CD4-positive, alpha-beta T cell treated with Interleukin-2 at 100 ng/mL for 4 hours (primary cell): ENCODE measurements around the gene CTAGE9.
"Not testable (repeated sequence)": the region's sequence is repeated elsewhere in the genome, so short reads cannot be mapped to it uniquely, and the experiment has no call there.

ENCODE experiments used
- DNase-seq: peaks from one replicate; pipeline ENCODE4 v3.0.0-alpha.2; 2020; ENCODE audit warnings: low spot score

CTAGE9 gene, protein sequence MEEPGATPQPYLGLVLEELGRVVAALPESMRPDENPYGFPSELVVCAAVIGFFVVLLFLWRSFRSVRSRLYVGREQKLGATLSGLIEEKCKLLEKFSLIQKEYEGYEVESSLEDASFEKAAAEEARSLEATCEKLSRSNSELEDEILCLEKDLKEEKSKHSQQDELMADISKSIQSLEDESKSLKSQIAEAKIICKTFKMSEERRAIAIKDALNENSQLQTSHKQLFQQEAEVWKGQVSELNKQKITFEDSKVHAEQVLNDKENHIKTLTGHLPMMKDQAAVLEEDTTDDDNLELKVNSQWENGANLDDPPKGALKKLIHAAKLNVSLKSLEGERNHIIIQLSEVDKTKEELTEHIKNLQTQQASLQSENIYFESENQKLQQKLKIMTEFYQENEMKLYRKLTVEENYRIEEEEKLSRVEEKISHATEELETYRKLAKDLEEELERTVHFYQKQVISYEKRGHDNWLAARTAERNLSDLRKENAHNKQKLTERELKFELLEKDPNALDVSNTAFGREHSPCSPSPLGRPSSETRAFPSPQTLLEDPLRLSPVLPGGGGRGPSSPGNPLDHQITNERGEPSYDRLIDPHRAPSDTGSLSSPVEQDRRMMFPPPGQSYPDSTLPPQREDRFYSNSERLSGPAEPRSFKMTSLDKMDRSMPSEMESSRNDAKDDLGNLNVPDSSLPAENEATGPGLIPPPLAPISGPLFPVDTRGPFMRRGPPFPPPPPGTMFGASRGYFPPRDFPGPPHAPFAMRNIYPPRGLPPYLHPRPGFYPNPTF

DNA sequence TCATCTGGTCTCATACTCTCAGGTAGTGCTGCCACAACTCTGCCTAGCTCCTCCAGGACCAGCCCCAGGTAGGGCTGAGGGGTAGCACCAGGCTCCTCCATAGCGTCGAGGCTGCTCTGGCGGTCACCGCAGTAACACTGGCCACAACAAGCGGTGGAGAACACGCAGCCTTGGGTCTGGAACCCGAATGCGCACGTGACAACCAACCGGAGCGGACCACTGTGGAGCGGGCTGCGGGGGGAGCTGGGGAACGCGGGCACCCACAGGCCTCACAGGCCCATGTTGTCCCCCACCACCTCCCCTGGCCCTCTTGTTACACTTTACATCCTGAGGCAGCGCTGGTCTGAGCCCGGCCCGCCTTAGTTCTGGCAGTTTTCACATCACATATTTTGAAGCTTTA, at the start of gene CTAGE9:
CTAGE9 (minus strand) TSS at position 101 of the 400 bp plus-strand sequence; CDS start at position 101, 0 bp downstream.
- DNase-seq, result not testable (repeated sequence)

DNA sequence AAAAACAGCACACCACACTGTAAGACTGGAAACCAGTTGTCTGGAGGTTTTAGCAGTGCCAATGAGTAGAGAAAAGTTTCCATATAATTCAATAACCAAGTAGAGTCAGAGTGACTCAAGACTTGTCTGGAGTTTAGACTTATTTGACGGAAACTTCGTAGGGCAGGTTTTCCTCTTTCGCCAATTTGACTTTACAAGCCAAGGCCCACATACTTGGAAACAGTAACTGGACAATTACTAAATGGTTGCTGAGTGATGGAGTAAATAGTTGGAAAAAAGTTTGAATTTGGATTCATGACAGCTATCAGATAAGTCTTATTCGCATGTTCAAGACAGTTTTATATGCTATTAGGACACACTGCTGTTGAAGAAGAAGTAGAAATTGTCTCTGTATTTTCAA, 48.1 kb upstream of the CTAGE9 start:
- DNase-seq, result no peak

DNA sequence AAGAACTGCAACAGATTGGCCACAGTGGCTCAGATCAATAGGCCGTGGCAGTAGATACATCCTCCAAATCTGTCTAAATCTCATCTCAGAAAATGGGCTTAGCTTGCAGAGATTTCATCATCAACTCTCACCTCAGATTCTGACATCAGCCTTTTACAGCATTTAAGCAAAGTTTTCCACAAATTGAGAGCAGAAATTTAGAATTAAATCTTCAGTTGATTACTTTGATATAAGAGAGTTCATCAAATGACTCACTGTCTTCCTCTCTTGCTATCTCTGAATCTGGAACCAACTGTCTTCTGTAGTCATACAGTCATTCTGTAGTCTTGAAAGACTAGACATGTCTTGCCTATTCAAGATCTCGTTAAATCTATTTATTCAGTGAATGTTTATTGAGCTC, 45.2 kb upstream of the CTAGE9 start:
- DNase-seq, result no peak

DNA sequence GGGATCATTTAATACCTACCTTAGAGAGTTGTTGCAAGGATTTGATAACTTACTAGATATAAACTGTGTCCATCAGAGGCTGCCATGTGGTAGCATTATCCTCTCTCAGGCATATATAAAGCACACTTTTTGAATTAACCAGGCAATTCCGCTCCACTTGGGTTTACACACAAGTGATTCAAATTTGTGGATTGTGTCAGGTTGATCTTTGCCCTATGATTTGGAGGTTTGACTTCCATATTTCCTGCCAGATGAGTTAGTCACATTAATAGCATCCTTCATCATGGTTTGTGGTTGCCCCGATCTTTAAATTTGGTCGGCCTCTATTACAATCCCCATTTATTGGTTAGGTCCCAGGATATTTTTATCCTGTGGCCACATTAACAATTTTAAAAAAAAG, 44.8 kb upstream of the CTAGE9 start:
- no peak for DNase-seq

DNA sequence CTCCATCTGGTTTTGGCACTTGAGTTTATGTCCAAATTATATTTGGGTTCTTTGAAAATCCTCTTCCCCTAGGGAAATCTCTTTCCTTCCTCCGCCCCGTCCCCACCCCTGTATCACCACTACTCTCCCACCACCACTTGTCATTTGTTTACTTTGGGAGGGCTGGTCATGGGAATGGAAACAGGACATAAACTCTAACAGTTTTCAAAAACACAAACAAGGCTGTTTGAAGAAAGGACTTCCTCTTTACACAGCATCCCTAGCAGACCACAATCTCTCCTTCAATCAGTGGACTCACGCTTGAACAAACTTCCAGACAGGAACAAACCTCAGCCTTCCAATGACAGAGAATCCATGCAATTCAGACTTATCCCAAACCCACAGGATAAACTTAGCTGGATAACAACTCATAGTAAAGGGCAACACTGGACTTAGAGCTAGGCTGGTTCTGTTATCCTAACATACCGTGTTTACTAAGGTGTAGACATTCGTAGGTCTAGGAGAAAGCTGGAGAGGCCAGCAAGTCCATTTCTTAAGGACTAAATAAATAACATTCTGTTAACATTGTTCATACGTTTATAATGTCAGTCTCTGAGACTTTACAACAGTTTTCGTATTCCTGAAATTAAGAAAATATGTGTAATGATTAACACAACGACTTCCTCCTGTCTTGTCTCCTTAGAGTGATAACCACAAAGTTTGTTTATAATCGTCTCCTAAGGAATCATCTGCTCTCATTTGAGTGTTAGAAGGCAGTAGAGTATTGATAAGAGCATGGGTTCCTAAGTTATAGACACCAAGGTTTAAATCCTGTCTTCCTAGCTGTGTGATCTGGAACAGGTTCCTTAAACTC, 44.1 kb upstream of the CTAGE9 start:
- no peak for DNase-seq

DNA sequence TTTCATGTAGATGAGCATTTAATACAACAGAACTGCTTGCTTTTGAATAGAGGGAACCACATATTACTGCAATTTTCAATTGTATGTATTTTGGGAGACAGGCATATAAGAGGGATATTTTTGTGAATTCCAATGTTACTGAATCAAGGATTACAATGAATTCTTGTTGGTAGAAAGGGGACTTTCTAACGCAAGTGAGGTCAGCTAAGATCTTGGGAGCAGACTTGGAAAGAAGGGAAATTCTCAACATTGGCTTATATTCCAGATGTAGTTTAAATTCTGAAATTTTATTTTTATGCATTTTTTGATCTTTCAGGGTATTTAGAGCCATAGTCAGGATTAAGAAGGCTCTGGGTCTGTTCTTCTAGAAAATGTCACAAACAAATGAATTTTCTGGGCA, 43.3 kb upstream of the CTAGE9 start:
- DNase-seq, result no peak

- DNase-seq, result not testable (repeated sequence)
These were observed 40.3 kb upstream of the CTAGE9 start for GRCh38 chr6:131751012-131751715.

DNA sequence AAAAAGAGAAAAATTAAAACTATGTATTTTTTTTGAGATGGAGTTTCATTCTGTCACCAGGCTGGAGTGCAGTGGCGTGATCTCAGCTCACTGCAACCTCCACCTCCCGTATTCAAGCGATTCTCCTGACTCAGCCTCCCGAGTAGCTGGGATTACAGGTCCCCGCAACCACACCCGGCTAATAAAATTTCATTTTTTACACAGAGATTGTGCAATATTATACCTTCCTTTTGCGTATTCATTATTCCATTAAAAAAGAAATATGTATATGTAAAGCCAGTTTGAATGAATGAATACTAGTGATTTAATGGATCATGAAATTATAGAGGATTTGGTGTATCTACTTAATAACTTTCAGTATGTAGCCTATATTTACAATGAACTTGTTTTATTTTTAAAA, 38.2 kb upstream of the CTAGE9 start:
- DNase-seq, result no peak

DNA sequence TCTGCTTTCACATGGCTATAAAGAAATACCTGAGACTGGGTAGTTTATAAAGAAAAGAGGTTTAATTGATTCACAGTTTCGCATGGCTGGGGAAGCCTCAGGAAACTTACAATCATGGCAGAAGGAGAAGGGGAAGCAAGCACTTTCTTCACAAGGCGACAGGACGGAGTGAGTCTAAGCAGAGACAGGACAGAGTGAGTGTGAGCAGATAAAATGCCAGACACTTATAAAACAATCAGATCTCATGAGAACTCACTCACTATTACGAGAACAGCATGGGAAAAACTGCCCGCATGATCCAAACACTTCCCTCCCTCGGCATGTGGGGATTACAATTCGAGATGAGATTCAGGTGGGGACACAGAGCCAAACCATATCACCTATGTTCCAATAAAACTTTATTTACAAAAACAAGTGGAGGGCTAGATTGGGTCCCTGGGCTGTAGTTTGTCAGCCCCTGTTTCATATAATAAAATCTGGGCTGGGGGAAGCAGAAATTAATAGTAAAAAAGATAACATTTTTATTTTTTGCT, 37.1 kb upstream of the CTAGE9 start:
- no peak for DNase-seq

- DNase-seq, result no peak
These were observed 34.7 kb upstream of the CTAGE9 start for GRCh38 chr6:131745476-131745875.

GRCh38 chr6:131744432-131745287, 33.8 kb upstream of the CTAGE9 start:
- no peak for DNase-seq

- no peak for DNase-seq
These were observed 31.0 kb upstream of the CTAGE9 start for GRCh38 chr6:131741688-131742393.

DNA sequence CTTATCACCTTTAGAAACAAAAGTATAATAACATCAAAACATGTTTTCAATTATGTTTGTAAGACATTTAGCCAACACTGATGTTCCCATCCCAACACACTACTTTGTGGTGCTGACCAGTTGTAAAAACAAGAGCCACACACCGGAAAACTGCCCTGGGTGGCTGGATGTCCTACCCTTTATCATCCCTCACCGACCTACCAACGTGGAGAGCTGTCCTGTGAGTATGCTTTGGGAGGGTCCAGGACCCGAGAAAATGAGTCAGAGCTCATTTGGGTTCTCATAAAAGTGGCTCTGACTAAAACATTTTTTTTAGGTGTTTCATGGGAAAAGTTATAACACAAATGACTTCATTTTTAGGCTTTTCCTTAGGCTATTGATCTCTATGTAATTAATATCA, 29.3 kb upstream of the CTAGE9 start:
- no peak for DNase-seq

DNA sequence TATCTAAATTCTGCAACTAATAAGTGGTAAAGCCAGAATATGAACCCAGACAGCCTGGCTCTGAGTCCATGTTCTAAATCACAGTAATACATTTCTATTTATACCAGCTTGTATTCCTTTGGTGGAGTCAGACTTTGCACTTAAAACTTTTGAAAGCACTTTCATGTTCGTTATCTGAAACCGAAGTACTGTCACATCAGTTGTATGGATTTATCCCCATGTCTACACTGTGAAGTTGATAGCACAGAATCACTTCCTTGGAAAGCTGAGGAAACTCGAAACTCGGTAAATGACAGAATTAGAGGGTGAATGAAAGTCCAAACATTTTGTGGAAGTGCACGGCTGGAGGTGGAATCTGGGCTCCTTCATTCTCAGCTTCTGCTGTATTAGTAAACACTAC, 28.3 kb upstream of the CTAGE9 start:
- no peak for DNase-seq

DNA sequence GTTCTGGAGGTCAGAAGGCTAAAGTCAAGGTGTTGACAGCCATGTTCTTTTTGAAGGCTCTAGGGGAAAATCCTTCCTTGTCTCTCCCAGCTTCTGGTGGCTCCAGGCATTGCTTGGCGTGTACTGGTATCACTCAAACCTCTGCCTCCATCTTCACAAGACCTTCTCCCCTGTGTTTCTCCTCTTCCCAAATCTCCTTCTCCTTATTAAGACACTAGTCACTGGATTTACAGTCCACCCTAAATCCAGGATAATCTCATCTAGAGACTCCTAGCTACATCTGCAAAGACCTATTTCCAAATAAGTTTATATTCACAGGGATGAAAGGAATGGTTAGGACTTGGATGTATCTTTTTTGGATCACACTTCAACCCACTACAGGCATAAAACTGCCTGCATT, 26.0 kb upstream of the CTAGE9 start:
- no peak for DNase-seq

DNA sequence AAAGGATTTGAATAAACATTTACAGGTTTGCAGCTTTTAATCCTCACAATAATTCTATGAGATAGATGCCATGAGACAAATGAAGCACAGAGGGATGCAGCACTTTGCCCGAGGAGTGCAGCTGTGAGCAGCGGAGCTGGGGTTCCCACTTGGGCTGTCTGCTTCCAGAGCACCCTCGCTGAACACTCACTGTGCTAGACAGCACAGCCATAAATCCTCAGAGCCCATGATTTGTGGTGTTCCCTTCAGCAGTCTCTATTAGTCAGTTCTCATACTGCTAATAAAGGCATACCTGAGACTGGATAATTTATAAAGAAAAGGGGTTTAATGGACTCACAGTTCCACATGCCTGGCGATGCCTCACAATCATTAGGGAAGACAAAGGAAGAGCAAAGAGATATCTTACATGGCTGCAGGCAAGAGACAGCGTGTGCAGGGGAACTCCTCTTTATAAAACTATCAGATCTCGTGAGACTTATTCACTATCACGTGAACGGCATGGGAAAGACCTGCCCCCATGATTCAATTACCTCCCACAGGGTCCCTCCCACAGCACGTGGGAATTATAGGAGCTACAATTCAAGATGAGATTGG, 25.3 kb upstream of the CTAGE9 start:
- DNase-seq, result no peak

DNA sequence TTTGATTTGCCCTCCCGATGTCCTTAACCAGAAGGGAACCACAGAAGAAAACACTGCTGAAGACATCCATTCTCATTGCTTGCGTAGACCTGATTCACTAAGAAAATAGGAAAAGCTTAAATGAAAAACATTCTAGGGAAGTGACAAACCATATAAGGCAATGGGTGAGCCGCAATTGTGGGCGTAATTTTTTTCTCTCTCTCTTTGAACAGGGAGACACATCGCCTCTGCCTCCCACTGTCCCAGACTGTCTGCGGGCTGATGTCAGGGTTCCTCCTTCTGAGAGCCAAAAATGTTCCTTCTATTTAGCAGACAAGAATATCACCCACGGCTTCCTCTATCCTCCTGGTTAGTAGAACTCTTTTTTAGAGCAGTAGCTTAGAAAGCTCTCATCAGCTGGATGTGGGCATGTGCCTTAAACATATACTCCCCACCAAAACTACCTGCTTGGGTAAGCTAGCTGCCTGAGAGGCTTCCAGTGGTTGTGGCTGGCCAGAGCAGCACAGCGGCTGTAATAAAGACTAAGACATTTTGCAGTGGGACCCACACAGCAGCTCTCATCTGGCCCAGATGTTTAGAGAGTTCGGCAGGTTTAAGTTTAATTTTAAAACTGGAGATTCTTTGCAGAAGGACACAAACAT, 22.7 kb upstream of the CTAGE9 start:
- DNase-seq, result no peak

DNA sequence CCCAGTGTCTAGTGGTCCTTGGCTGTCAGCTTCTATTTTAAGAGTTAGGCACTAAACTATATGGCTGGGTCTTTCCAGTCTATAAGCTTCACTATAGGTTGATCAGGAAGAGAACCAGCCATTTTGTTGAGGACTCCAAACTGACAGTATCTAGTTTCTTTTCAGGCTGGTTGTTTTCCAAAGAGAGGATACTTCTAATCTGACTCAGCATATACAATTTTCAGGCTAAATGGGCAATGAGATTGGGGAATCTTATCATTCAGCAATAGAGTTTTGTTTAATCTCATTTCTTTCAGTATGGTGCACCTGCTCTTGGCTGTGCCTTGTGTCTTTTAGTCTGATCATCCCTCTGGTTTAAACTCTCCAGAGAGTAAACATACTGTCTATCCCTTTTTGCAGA, 20.4 kb upstream of the CTAGE9 start:
- DNase-seq, result no peak

DNA sequence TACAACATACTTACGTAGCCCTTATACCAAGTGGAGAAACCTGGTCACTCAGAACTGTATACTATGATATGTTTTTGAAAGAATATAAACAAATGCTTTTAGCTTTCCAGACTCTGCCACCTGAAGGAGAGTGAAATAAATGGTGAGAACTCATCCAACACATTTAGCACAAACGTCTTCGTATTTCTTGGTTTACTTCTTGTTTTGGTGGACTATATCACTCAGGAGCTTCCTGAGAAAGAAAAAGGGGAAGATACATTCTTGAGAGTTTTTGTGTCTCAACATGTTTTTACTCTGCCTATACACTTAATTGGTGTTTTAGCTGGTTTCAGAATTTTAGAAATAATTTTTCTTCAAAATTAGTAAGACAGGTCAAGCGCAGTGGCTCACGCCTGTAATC, 19.4 kb upstream of the CTAGE9 start:
- DNase-seq, result no peak
